Measurements from ENCODE around the gene HCFC1. TPM values are rescaled to one million over a fixed set of nuclear protein-coding genes. Genes with fewer than 3 reads are reported as not detected.

The HCFC1 gene
- total RNA-seq, 1 donor from 2014 or later: 48.4 TPM

GRCh38 chrX:154019061-154019621, 47.5 kb upstream of the HCFC1 start:
- intact Hi-C loops (cut with DNase I): no loop called here
- Histone ChIP-seq H3K27ac (peak overlapping the region; percentile 84), H3K36me3 (peaks cover 27% of the 10 kb centered on the region), H3K4me1 (peaks cover 17% of the 10 kb centered on the region), H3K9me3 (no peaks in the 10 kb centered on the region), H3K4me3 (peak overlapping the region; percentile 61), H3K27me3 (ENCODE audit: low read depth) (no peaks in the 10 kb centered on the region)
- DNase-seq: no peak
- ATAC-seq: peak in 1 of 2 donors; percentile 12
- TF ChIP-seq CTCF (IDR thresholded peaks at IDR 0.05): no peak

GRCh38 chrX:154018518-154019060, 47.0 kb upstream of the HCFC1 start:
- no peak for DNase-seq
- no peak for TF ChIP-seq CTCF (IDR thresholded peaks at IDR 0.05)
- peak overlapping the region; percentile 84 for H3K27ac ChIP-seq
- intact Hi-C loops (cut with DNase I): no loop called here
- H3K4me1 ChIP-seq: peaks cover 21% of the 10 kb centered on the region
- H3K9me3 ChIP-seq: no peaks in the 10 kb centered on the region
- H3K36me3 ChIP-seq: peaks cover 27% of the 10 kb centered on the region
- no peak for ATAC-seq
- peak overlapping the region; percentile 61 for H3K4me3 ChIP-seq
- H3K27me3 ChIP-seq (ENCODE audit: low read depth): no peaks in the 10 kb centered on the region

- peaks cover 23% of the 10 kb centered on the region for H3K4me1 ChIP-seq
- H3K9me3 ChIP-seq: no peaks in the 10 kb centered on the region
- no peaks in the 10 kb centered on the region for H3K27me3 ChIP-seq (ENCODE audit: low read depth)
- TF ChIP-seq CTCF (IDR thresholded peaks at IDR 0.05): no peak
- H3K36me3 ChIP-seq: peaks cover 27% of the 10 kb centered on the region
- intact Hi-C loops (cut with DNase I): no loop called here
- no peak for DNase-seq
- peak overlapping the region; percentile 61 for H3K4me3 ChIP-seq
- peak overlapping the region; percentile 84 for H3K27ac ChIP-seq
- no peak for ATAC-seq
Measured at GRCh38 chrX:154017766-154018517, 46.3 kb upstream of the HCFC1 start.

GRCh38 chrX:154016366-154017076, 44.9 kb upstream of the HCFC1 start:
- DNase-seq (no peak), ATAC-seq (no peak)
- Histone ChIP-seq H3K27me3 (ENCODE audit: low read depth) (no peaks in the 10 kb centered on the region), H3K4me1 (peaks cover 27% of the 10 kb centered on the region), H3K27ac (no peak overlapping the region), H3K36me3 (peaks cover 27% of the 10 kb centered on the region), H3K4me3 (no peak overlapping the region), H3K9me3 (no peaks in the 10 kb centered on the region)
- no peak for TF ChIP-seq CTCF (IDR thresholded peaks at IDR 0.05)
- intact Hi-C loops (cut with DNase I): no loop called here

- TF ChIP-seq CTCF (IDR thresholded peaks at IDR 0.05): no peak
- intact Hi-C loops (cut with DNase I): no loop called here
- ATAC-seq (no peak), DNase-seq (no peak)
- H3K27ac ChIP-seq: no peak overlapping the region
- H3K4me3 ChIP-seq: no peak overlapping the region
- H3K27me3 ChIP-seq (ENCODE audit: low read depth): no peaks in the 10 kb centered on the region
- peaks cover 27% of the 10 kb centered on the region for H3K36me3 ChIP-seq
- H3K4me1 ChIP-seq: peaks cover 27% of the 10 kb centered on the region
- H3K9me3 ChIP-seq: no peaks in the 10 kb centered on the region
Measured at GRCh38 chrX:154015581-154016264, 44.1 kb upstream of the HCFC1 start.

All from lower lobe of right lung (tissue), 2 donors.